GM21723 (cell line): Measurements from ENCODE around the gene ZNF445.
"Not testable (repeated sequence)": the region's sequence is repeated elsewhere in the genome, so short reads cannot be mapped to it uniquely, and the experiment has no call there.

Experiments used
- ATAC-seq: cut with Tn5 transposase; IDR thresholded peaks from one replicate; pipeline ENCODE4 v1.9.1; 2021; ENCODE audit warnings: mild to moderate bottlenecking, moderate library complexity; ENCODE audit not compliant: unreplicated experiment

ZNF445 gene

DNA sequence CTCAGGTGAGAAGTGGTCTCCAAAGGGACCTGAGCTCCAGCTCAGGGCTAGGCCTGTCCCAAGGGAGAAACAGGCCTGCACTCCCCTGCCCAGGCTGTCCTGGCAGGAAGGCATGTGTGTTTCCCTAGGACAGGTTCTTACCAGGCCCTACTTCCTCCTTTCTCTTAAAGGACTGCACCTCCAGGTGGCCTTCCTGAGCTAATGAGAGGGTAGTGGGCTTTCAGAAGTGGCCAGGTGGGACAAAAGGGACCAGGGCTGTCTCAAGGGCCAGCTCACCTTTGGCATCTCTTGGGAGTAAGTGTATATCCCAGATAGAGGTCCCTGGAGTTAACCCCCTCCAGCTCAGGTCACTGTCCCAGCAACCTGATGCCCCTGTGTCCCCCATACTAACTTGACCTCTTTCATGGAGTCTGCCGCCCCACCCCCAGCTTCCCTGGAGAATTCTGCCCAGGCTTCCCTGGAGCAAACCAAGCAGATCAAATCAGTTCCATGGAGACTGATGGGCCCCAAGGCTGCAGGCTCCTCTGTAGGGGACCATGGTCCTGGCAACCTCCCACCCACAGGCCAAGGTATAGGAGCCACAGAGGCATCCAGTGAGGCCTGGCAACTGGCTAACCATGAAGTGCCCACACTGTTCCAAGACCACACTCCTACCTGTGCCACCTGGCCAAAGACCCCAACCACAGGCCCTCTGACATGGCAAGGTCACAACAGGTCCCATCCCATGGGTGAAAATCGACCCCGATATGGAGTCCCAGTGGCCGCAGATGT is 67.6 kb downstream of the ZNF445 start:
- no peak for ATAC-seq

GRCh38 chr3:44402548-44402947 is 74.9 kb downstream of the ZNF445 start:
- ATAC-seq: no peak

DNA sequence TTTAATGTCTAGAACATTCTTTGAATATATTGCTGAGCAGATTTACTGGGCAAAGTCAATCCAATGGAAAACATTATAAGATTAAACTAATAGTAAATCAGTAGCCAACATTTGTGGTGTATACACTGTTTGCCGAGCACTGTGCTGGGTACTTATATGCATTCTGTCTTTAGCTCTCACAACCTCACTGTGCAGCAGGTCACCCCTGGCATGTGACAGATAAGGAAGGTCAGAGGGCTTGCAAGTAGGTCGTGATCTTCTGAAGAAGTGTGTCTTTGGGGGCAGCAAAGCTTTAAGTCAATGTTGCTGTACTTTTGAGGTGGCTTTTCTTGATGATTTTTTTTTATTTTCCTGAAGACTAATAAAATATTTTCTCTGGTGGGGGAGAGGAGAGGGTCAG is 76.7 kb downstream of the ZNF445 start:
- no peak for ATAC-seq

GRCh38 chr3:44398853-44399252 is 78.6 kb downstream of the ZNF445 start:
- ATAC-seq: no peak

DNA sequence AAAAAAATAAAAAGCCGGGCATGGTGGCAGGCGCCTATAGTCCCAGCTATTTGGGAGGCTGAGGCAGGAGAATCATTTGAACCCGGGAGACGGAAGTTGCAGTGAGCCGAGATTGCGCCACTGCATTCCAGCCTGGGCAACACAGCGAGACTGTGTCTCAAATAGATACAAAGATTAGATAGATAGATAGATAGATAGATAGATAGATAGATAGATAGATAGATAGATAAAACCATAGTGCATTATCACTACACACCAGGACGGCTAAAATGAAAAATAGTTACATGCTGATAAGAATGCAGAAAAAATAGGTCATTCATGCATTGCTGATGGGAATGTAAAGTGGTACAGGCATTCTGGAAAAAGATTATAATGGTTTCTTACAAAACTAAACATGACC is 79.2 kb downstream of the ZNF445 start:
- not testable (repeated sequence) for ATAC-seq

- ATAC-seq: no peak
Measured at GRCh38 chr3:44396200-44397171, 81.0 kb downstream of the ZNF445 start.

- no peak for ATAC-seq
Measured at GRCh38 chr3:44395714-44396113, 81.8 kb downstream of the ZNF445 start.

- ATAC-seq: no peak
Measured at GRCh38 chr3:44392489-44392888, 85.0 kb downstream of the ZNF445 start.

- ATAC-seq: no peak
Measured at GRCh38 chr3:44387404-44387803, 90.1 kb downstream of the ZNF445 start.
